H9 (cell line): ENCODE data around the gene SPDEF. TPM values are rescaled to one million over a fixed set of nuclear protein-coding genes. Genes with fewer than 3 reads are reported as not detected.

Experiments
- DNase-seq: peaks from one replicate; pipeline ENCODE4 v3.0.0-alpha.2; 2017
- H2AFZ ChIP-seq: one replicate; pipeline ENCODE4 v1.6.1; 2013; ENCODE audit warnings: mild to moderate bottlenecking, low read length, control low read depth, moderate library complexity
- H2AK5ac ChIP-seq: 2 replicates; pipeline ENCODE4 v1.6.1; 2013; ENCODE audit warnings: low read length, control low read depth, mixed read lengths; ENCODE audit not compliant: insufficient read length
- H2BK120ac ChIP-seq: one replicate; pipeline ENCODE4 v1.6.1; 2013; ENCODE audit warnings: low read depth, mild to moderate bottlenecking, low read length, control low read depth, inconsistent platforms; ENCODE audit not compliant: poor library complexity, severe bottlenecking
- H2BK12ac ChIP-seq: 2 replicates; pipeline ENCODE4 v1.6.1; 2013; ENCODE audit warnings: low read length, control low read depth, mixed read lengths, low read depth; ENCODE audit not compliant: insufficient read length
- H2BK15ac ChIP-seq: 2 replicates; pipeline ENCODE4 v1.6.1; 2013; ENCODE audit warnings: low read depth, low read length, control low read depth
- H2BK20ac ChIP-seq: one replicate; pipeline ENCODE4 v1.6.1; 2013; ENCODE audit warnings: low read depth, mild to moderate bottlenecking, low read length, control low read depth, inconsistent platforms; ENCODE audit not compliant: poor library complexity, severe bottlenecking
- H2BK5ac ChIP-seq: 2 replicates; pipeline ENCODE4 v1.6.1; 2013; ENCODE audit warnings: low read length, control low read depth, mixed read lengths; ENCODE audit not compliant: insufficient read length
- H3K14ac ChIP-seq: 2 replicates; pipeline ENCODE4 v1.6.1; 2013; ENCODE audit warnings: low read length, control low read depth; ENCODE audit not compliant: insufficient read depth
- H3K18ac ChIP-seq: 2 replicates; pipeline ENCODE4 v1.6.1; 2013; ENCODE audit warnings: low read depth, mild to moderate bottlenecking, mixed read lengths, low read length, control low read depth; ENCODE audit not compliant: insufficient read length
- H3K23ac ChIP-seq: 2 replicates; pipeline ENCODE4 v1.6.1; 2013; ENCODE audit warnings: low read length, control low read depth, mixed read lengths, low read depth; ENCODE audit not compliant: insufficient read length
- H3K23me2 ChIP-seq: 2 replicates; pipeline ENCODE4 v1.6.1; 2013; ENCODE audit warnings: low read depth, mild to moderate bottlenecking, mixed read lengths, low read length, control low read depth; ENCODE audit not compliant: insufficient read length, poor library complexity, severe bottlenecking
- H3K27ac ChIP-seq: 2 replicates; pipeline ENCODE4 v1.5.1; 2013; ENCODE audit warnings: low read length, control low read depth, mixed read lengths, low read depth; ENCODE audit not compliant: insufficient read length
- H3K27me3 ChIP-seq: 2 replicates; pipeline ENCODE4 v1.6.1; 2013; ENCODE audit warnings: low read length, control low read depth, inconsistent platforms; ENCODE audit not compliant: insufficient read depth
- H3K4ac ChIP-seq: 2 replicates; pipeline ENCODE4 v1.6.1; 2013; ENCODE audit warnings: low read depth, mild to moderate bottlenecking, control low read depth, inconsistent platforms, low read length, moderate library complexity
- H3K4me1 ChIP-seq: 2 replicates; pipeline ENCODE4 v1.6.1; 2013; ENCODE audit warnings: low read length, control low read depth, inconsistent platforms; ENCODE audit not compliant: insufficient read depth
- H3K4me2 ChIP-seq: 2 replicates; pipeline ENCODE4 v1.6.1; 2013; ENCODE audit warnings: low read length, control low read depth, mixed read lengths; ENCODE audit not compliant: insufficient read length, insufficient read depth
- H3K56ac ChIP-seq: 2 replicates; pipeline ENCODE4 v1.6.1; 2013; ENCODE audit warnings: low read depth, mild to moderate bottlenecking, mixed read lengths, low read length, control low read depth; ENCODE audit not compliant: insufficient read length
- H3K79me1 ChIP-seq: 2 replicates; pipeline ENCODE4 v1.6.1; 2013; ENCODE audit warnings: low read depth, mild to moderate bottlenecking, moderate library complexity, low read length, control low read depth, inconsistent platforms; ENCODE audit not compliant: insufficient read depth, poor library complexity, severe bottlenecking
- H3K79me2 ChIP-seq: 2 replicates; pipeline ENCODE4 v1.6.1; 2013; ENCODE audit warnings: low read length, control low read depth, inconsistent platforms; ENCODE audit not compliant: insufficient read depth
- H3K9ac ChIP-seq: 2 replicates; pipeline ENCODE4 v1.6.1; 2013; ENCODE audit warnings: low read length, control low read depth, mixed read lengths; ENCODE audit not compliant: insufficient read length; ENCODE audit errors: extremely low read depth
- H3K9me3 ChIP-seq: one replicate; pipeline ENCODE4 v1.6.1; 2013; ENCODE audit warnings: low read depth, low read length, inconsistent platforms; ENCODE audit not compliant: control insufficient read depth
- H3T11ph ChIP-seq: one replicate; pipeline ENCODE4 v1.6.1; 2013; ENCODE audit warnings: mild to moderate bottlenecking, low read length, control low read depth, inconsistent platforms
- H4K20me1 ChIP-seq: one replicate; pipeline ENCODE4 v1.6.1; 2013; ENCODE audit not compliant: control insufficient read depth, insufficient read length, insufficient read depth
- H4K5ac ChIP-seq: 2 replicates; pipeline ENCODE4 v1.6.1; 2013; ENCODE audit warnings: low read depth, mild to moderate bottlenecking, mixed read lengths, low read length, control low read depth; ENCODE audit not compliant: insufficient read length
- H4K8ac ChIP-seq: replicated peaks from 2 replicates; pipeline ENCODE4 v1.6.1; 2013; ENCODE audit warnings: low read length, control low read depth, mixed read lengths, low read depth; ENCODE audit not compliant: insufficient read length
- H4K91ac ChIP-seq: 2 replicates; pipeline ENCODE4 v1.6.1; 2013; ENCODE audit warnings: low read depth, mild to moderate bottlenecking, moderate library complexity, mixed read lengths, low read length, control low read depth; ENCODE audit not compliant: insufficient read length
- H3K27ac Mint-ChIP-seq, 3 experiments: 2 replicates in 2 of 3; 3 replicates in 1 of 3; pipeline ENCODE4 v1.8.0; 2020 to 2021; ENCODE audit warnings: mixed read lengths in 3 of 3, mild to moderate bottlenecking in 1 of 3, moderate library complexity in 1 of 3
- H3K27me3 Mint-ChIP-seq: 2 replicates; pipeline ENCODE4 v1.8.0; 2021; ENCODE audit warnings: low read depth, mild to moderate bottlenecking, moderate library complexity, mixed read lengths
- H3K36me3 Mint-ChIP-seq, 3 experiments: 2 replicates in 2 of 3; 3 replicates in 1 of 3; pipeline ENCODE4 v1.8.0; 2020 to 2021; ENCODE audit warnings: low read depth in 3 of 3, mixed read lengths in 3 of 3; ENCODE audit not compliant: insufficient read depth in 1 of 3
- H3K4me1 Mint-ChIP-seq, 2 experiments: 2 replicates each; pipeline ENCODE4 v1.8.0; 2020; ENCODE audit warnings: mixed read lengths in 2 of 2
- H3K4me3 Mint-ChIP-seq, 2 experiments: 2 replicates in 1 of 2; 3 replicates in 1 of 2; pipeline ENCODE4 v1.8.0; 2020 to 2021; ENCODE audit warnings: mild to moderate bottlenecking in 2 of 2, mixed read lengths in 2 of 2, moderate library complexity in 1 of 2
- H3K9me3 Mint-ChIP-seq, 2 experiments: 2 replicates in 1 of 2; 3 replicates in 1 of 2; pipeline ENCODE4 v1.8.0; 2020; ENCODE audit warnings: mild to moderate bottlenecking in 2 of 2, mixed read lengths in 2 of 2, moderate library complexity in 1 of 2
- WGBS: extraction: QIAGEN DNeasy Blood & Tissue Kit; methylation state at CpG from one replicate; pipeline ENCODE4 v1.1.7; 2013; ENCODE audit warnings: missing lambda C conversion rate, low lambda C conversion rate, mixed read lengths; ENCODE audit not compliant: insufficient read length; ENCODE audit errors: extremely low coverage; 5-methylcytosine and 5-hydroxymethylcytosine counted together
- total RNA-seq: library from RNA; stranded (reverse); gene quantifications from 2 replicates; pipeline ENCODE4 v1.2.1, GENCODE V29; 2021
- TF ChIP-seq, protein P1 (sequence below): fragments of 200-600 bp; sonication (generic); conservative IDR thresholded peaks from 3 replicates; pipeline ENCODE4 v1.8.0; 2021; ENCODE audit warnings: antibody characterized with exemption, mild to moderate bottlenecking

Gene SPDEF
- total RNA-seq, 1 experiment from 2014 or later: 0.15 TPM

DNA sequence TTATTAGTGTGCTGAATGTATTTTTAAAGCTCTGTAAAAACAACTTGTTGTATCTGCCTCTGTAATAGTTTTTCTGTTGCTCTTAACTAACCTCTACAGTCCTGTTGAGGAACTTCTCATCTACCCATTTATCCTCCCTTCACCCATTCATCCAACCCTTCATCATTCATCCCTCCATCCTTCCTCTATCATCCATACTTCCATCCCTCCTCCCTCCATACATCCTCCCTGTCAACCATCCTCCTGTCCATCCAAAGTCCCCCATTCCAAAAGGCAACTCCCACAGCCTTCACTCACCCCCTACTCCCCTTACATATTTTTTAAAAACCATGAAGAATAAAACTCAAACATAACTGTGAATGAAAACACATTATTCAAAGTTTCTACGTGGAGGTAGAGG lies 40.7 kb upstream of the SPDEF start:
- Histone ChIP-seq H3K4me1 (peaks cover 5% of the 10 kb centered on the region; the same call in 1 of the 2 replicates), H3K4me2 (no peak overlapping the region), H3K27me3 (no peaks in the 10 kb centered on the region), H4K8ac (no peak overlapping the region), H4K91ac (no peak overlapping the region), H3K9me3 (no peaks in the 10 kb centered on the region), H3K56ac (no peak overlapping the region), H2BK15ac (no peak overlapping the region), H3K4ac (no peak overlapping the region), H2AK5ac (no peak overlapping the region), H3K79me1 (peaks cover 6% of the 10 kb centered on the region), H4K5ac (no peak overlapping the region), H2AFZ (no peak overlapping the region), H3K23me2 (peaks cover 3% of the 10 kb centered on the region), H2BK12ac (no peak overlapping the region), H2BK20ac (no peak overlapping the region), H3K14ac (no peak overlapping the region), H3K23ac (no peak overlapping the region), H3T11ph (no peak overlapping the region), H3K27ac (no peak overlapping the region), H2BK5ac (no peak overlapping the region), H3K9ac (no peak overlapping the region), H3K79me2 (peaks cover 2% of the 10 kb centered on the region; the same call in 1 of the 2 replicates), H4K20me1 (no peaks in the 10 kb centered on the region), H2BK120ac (no peak overlapping the region), H3K18ac (no peak overlapping the region)
- peaks cover 16 to 18% of the 10 kb centered on the region in 2 experiments for H3K4me1 Mint-ChIP-seq
- DNase-seq: no peak
- no CpG with 5 or more reads among the region's 1 CpG for WGBS
- no peak overlapping the region for H3K4me3 Mint-ChIP-seq
- no peaks in the 10 kb centered on the region for H3K27me3 Mint-ChIP-seq
- no peaks in the 10 kb centered on the region for H3K36me3 Mint-ChIP-seq
- no peaks in the 10 kb centered on the region for H3K9me3 Mint-ChIP-seq
- TF ChIP-seq, protein P1, sequence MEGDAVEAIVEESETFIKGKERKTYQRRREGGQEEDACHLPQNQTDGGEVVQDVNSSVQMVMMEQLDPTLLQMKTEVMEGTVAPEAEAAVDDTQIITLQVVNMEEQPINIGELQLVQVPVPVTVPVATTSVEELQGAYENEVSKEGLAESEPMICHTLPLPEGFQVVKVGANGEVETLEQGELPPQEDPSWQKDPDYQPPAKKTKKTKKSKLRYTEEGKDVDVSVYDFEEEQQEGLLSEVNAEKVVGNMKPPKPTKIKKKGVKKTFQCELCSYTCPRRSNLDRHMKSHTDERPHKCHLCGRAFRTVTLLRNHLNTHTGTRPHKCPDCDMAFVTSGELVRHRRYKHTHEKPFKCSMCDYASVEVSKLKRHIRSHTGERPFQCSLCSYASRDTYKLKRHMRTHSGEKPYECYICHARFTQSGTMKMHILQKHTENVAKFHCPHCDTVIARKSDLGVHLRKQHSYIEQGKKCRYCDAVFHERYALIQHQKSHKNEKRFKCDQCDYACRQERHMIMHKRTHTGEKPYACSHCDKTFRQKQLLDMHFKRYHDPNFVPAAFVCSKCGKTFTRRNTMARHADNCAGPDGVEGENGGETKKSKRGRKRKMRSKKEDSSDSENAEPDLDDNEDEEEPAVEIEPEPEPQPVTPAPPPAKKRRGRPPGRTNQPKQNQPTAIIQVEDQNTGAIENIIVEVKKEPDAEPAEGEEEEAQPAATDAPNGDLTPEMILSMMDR: no peak
- H3K27ac Mint-ChIP-seq: no peak overlapping the region
